H9 (cell line): Measurements from ENCODE around the gene SWT1. TPM values are rescaled to one million over a fixed set of nuclear protein-coding genes. Genes with fewer than 3 reads are reported as not detected.

Experiments
- DNase-seq: peaks from one replicate; pipeline ENCODE4 v3.0.0-alpha.2; 2017
- H2AFZ ChIP-seq: one replicate; pipeline ENCODE4 v1.6.1; 2013; ENCODE audit warnings: mild to moderate bottlenecking, low read length, control low read depth, moderate library complexity
- H2AK5ac ChIP-seq: 2 replicates; pipeline ENCODE4 v1.6.1; 2013; ENCODE audit warnings: low read length, control low read depth, mixed read lengths; ENCODE audit not compliant: insufficient read length
- H2BK120ac ChIP-seq: one replicate; pipeline ENCODE4 v1.6.1; 2013; ENCODE audit warnings: low read depth, mild to moderate bottlenecking, low read length, control low read depth, inconsistent platforms; ENCODE audit not compliant: poor library complexity, severe bottlenecking
- H2BK12ac ChIP-seq: 2 replicates; pipeline ENCODE4 v1.6.1; 2013; ENCODE audit warnings: low read length, control low read depth, mixed read lengths, low read depth; ENCODE audit not compliant: insufficient read length
- H2BK15ac ChIP-seq: 2 replicates; pipeline ENCODE4 v1.6.1; 2013; ENCODE audit warnings: low read depth, low read length, control low read depth
- H2BK20ac ChIP-seq: one replicate; pipeline ENCODE4 v1.6.1; 2013; ENCODE audit warnings: low read depth, mild to moderate bottlenecking, low read length, control low read depth, inconsistent platforms; ENCODE audit not compliant: poor library complexity, severe bottlenecking
- H2BK5ac ChIP-seq: 2 replicates; pipeline ENCODE4 v1.6.1; 2013; ENCODE audit warnings: low read length, control low read depth, mixed read lengths; ENCODE audit not compliant: insufficient read length
- H3K14ac ChIP-seq: 2 replicates; pipeline ENCODE4 v1.6.1; 2013; ENCODE audit warnings: low read length, control low read depth; ENCODE audit not compliant: insufficient read depth
- H3K18ac ChIP-seq: 2 replicates; pipeline ENCODE4 v1.6.1; 2013; ENCODE audit warnings: low read depth, mild to moderate bottlenecking, mixed read lengths, low read length, control low read depth; ENCODE audit not compliant: insufficient read length
- H3K23ac ChIP-seq: 2 replicates; pipeline ENCODE4 v1.6.1; 2013; ENCODE audit warnings: low read length, control low read depth, mixed read lengths, low read depth; ENCODE audit not compliant: insufficient read length
- H3K23me2 ChIP-seq: 2 replicates; pipeline ENCODE4 v1.6.1; 2013; ENCODE audit warnings: low read depth, mild to moderate bottlenecking, mixed read lengths, low read length, control low read depth; ENCODE audit not compliant: insufficient read length, poor library complexity, severe bottlenecking
- H3K27ac ChIP-seq: 2 replicates; pipeline ENCODE4 v1.5.1; 2013; ENCODE audit warnings: low read length, control low read depth, mixed read lengths, low read depth; ENCODE audit not compliant: insufficient read length
- H3K27me3 ChIP-seq: 2 replicates; pipeline ENCODE4 v1.6.1; 2013; ENCODE audit warnings: low read length, control low read depth, inconsistent platforms; ENCODE audit not compliant: insufficient read depth
- H3K4ac ChIP-seq: 2 replicates; pipeline ENCODE4 v1.6.1; 2013; ENCODE audit warnings: low read depth, mild to moderate bottlenecking, control low read depth, inconsistent platforms, low read length, moderate library complexity
- H3K4me1 ChIP-seq: 2 replicates; pipeline ENCODE4 v1.6.1; 2013; ENCODE audit warnings: low read length, control low read depth, inconsistent platforms; ENCODE audit not compliant: insufficient read depth
- H3K4me2 ChIP-seq: 2 replicates; pipeline ENCODE4 v1.6.1; 2013; ENCODE audit warnings: low read length, control low read depth, mixed read lengths; ENCODE audit not compliant: insufficient read length, insufficient read depth
- H3K56ac ChIP-seq: 2 replicates; pipeline ENCODE4 v1.6.1; 2013; ENCODE audit warnings: low read depth, mild to moderate bottlenecking, mixed read lengths, low read length, control low read depth; ENCODE audit not compliant: insufficient read length
- H3K79me1 ChIP-seq: 2 replicates; pipeline ENCODE4 v1.6.1; 2013; ENCODE audit warnings: low read depth, mild to moderate bottlenecking, moderate library complexity, low read length, control low read depth, inconsistent platforms; ENCODE audit not compliant: insufficient read depth, poor library complexity, severe bottlenecking
- H3K79me2 ChIP-seq: 2 replicates; pipeline ENCODE4 v1.6.1; 2013; ENCODE audit warnings: low read length, control low read depth, inconsistent platforms; ENCODE audit not compliant: insufficient read depth
- H3K9ac ChIP-seq: 2 replicates; pipeline ENCODE4 v1.6.1; 2013; ENCODE audit warnings: low read length, control low read depth, mixed read lengths; ENCODE audit not compliant: insufficient read length; ENCODE audit errors: extremely low read depth
- H3K9me3 ChIP-seq: one replicate; pipeline ENCODE4 v1.6.1; 2013; ENCODE audit warnings: low read depth, low read length, inconsistent platforms; ENCODE audit not compliant: control insufficient read depth
- H3T11ph ChIP-seq: one replicate; pipeline ENCODE4 v1.6.1; 2013; ENCODE audit warnings: mild to moderate bottlenecking, low read length, control low read depth, inconsistent platforms
- H4K20me1 ChIP-seq: one replicate; pipeline ENCODE4 v1.6.1; 2013; ENCODE audit not compliant: control insufficient read depth, insufficient read length, insufficient read depth
- H4K5ac ChIP-seq: 2 replicates; pipeline ENCODE4 v1.6.1; 2013; ENCODE audit warnings: low read depth, mild to moderate bottlenecking, mixed read lengths, low read length, control low read depth; ENCODE audit not compliant: insufficient read length
- H4K8ac ChIP-seq: replicated peaks from 2 replicates; pipeline ENCODE4 v1.6.1; 2013; ENCODE audit warnings: low read length, control low read depth, mixed read lengths, low read depth; ENCODE audit not compliant: insufficient read length
- H4K91ac ChIP-seq: 2 replicates; pipeline ENCODE4 v1.6.1; 2013; ENCODE audit warnings: low read depth, mild to moderate bottlenecking, moderate library complexity, mixed read lengths, low read length, control low read depth; ENCODE audit not compliant: insufficient read length
- H3K27ac Mint-ChIP-seq, 3 experiments: 2 replicates in 2 of 3; 3 replicates in 1 of 3; pipeline ENCODE4 v1.8.0; 2020 to 2021; ENCODE audit warnings: mixed read lengths in 3 of 3, mild to moderate bottlenecking in 1 of 3, moderate library complexity in 1 of 3
- H3K27me3 Mint-ChIP-seq: 2 replicates; pipeline ENCODE4 v1.8.0; 2021; ENCODE audit warnings: low read depth, mild to moderate bottlenecking, moderate library complexity, mixed read lengths
- H3K36me3 Mint-ChIP-seq, 3 experiments: 2 replicates in 2 of 3; 3 replicates in 1 of 3; pipeline ENCODE4 v1.8.0; 2020 to 2021; ENCODE audit warnings: low read depth in 3 of 3, mixed read lengths in 3 of 3; ENCODE audit not compliant: insufficient read depth in 1 of 3
- H3K4me1 Mint-ChIP-seq, 2 experiments: 2 replicates each; pipeline ENCODE4 v1.8.0; 2020; ENCODE audit warnings: mixed read lengths in 2 of 2
- H3K4me3 Mint-ChIP-seq, 2 experiments: 2 replicates in 1 of 2; 3 replicates in 1 of 2; pipeline ENCODE4 v1.8.0; 2020 to 2021; ENCODE audit warnings: mild to moderate bottlenecking in 2 of 2, mixed read lengths in 2 of 2, moderate library complexity in 1 of 2
- H3K9me3 Mint-ChIP-seq, 2 experiments: 2 replicates in 1 of 2; 3 replicates in 1 of 2; pipeline ENCODE4 v1.8.0; 2020; ENCODE audit warnings: mild to moderate bottlenecking in 2 of 2, mixed read lengths in 2 of 2, moderate library complexity in 1 of 2
- CTCF ChIP-seq: fragments of 200-600 bp; sonication (generic); conservative IDR thresholded peaks from 3 replicates; pipeline ENCODE4 v1.8.0; 2021; ENCODE audit warnings: antibody characterized with exemption, mild to moderate bottlenecking
- WGBS: extraction: QIAGEN DNeasy Blood & Tissue Kit; methylation state at CpG from one replicate; pipeline ENCODE4 v1.1.7; 2013; ENCODE audit warnings: missing lambda C conversion rate, low lambda C conversion rate, mixed read lengths; ENCODE audit not compliant: insufficient read length; ENCODE audit errors: extremely low coverage; 5-methylcytosine and 5-hydroxymethylcytosine counted together
- total RNA-seq: library from RNA; stranded (reverse); gene quantifications from 2 replicates; pipeline ENCODE4 v1.2.1, GENCODE V29; 2021

The SWT1 gene
- total RNA-seq, 1 experiment from 2014 or later, result 5.2 TPM

DNA sequence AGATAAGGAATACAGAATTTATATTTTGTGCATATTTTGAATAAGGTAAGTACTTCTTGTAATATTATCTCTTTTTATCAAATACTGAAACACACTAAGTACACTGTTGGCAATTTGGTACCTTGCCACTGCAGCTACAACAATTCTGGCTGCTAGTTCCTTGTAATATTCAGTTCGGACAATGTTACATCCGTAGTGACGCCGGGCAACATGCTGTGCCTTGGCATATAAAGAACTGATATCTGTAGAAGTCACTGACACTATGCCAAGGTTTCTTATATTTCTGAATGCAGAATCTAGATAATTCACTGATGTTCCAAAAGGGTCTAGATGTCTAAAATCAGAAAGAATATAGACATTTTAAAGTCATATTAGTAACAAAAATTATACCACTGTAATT, 17.7 kb upstream of the SWT1 start:
- Histone ChIP-seq H2BK15ac (no peak overlapping the region), H2BK12ac (no peak overlapping the region), H3K9ac (no peak overlapping the region), H3K23me2 (no peaks in the 10 kb centered on the region), H3K79me1 (no peaks in the 10 kb centered on the region), H4K91ac (no peak overlapping the region), H2AK5ac (no peak overlapping the region), H2BK20ac (no peak overlapping the region), H3T11ph (no peak overlapping the region), H3K23ac (no peak overlapping the region), H2BK120ac (no peak overlapping the region), H3K4ac (no peak overlapping the region), H3K27ac (no peak overlapping the region), H3K4me1 (no peaks in the 10 kb centered on the region), H3K18ac (no peak overlapping the region), H2BK5ac (no peak overlapping the region), H3K27me3 (no peaks in the 10 kb centered on the region), H3K4me2 (no peak overlapping the region), H3K56ac (no peak overlapping the region), H4K20me1 (no peaks in the 10 kb centered on the region), H2AFZ (no peak overlapping the region), H3K79me2 (no peaks in the 10 kb centered on the region), H3K9me3 (no peaks in the 10 kb centered on the region), H4K5ac (no peak overlapping the region), H4K8ac (no peak overlapping the region), H3K14ac (no peak overlapping the region)
- Mint-ChIP-seq H3K4me1 (no peaks in the 10 kb centered on the region), H3K27me3 (no peaks in the 10 kb centered on the region), H3K4me3 (no peak overlapping the region), H3K9me3 (no peaks in the 10 kb centered on the region), H3K36me3 (peaks cover 3 to 32% (median 21%) of the 10 kb centered on the region in 3 experiments; a peak in 5 of 7 replicates), H3K27ac (no peak overlapping the region)
- no CpG with 5 or more reads among the region's 4 CpGs for WGBS
- no peak for TF ChIP-seq CTCF
- DNase-seq, result no peak
